Upper lobe of right lung (tissue), 1 donor: Measurements from ENCODE around the gene HIPK2. TPM values are rescaled to one million over a fixed set of nuclear protein-coding genes. Genes with fewer than 3 reads are reported as not detected.

Experiments
- ATAC-seq: fragments of 200-7000 bp; cut with Tn5 transposase; one replicate; pipeline ENCODE4 v1.9.1; 2020; ENCODE audit warnings: mild to moderate bottlenecking, moderate library complexity
- DNase-seq: peaks from one replicate; pipeline ENCODE4 v3.0.0-alpha.2; 2020
- H3K27ac ChIP-seq: fragments of 200-600 bp; one replicate; pipeline ENCODE4 v1.8.0; 2022
- H3K27me3 ChIP-seq: fragments of 200-600 bp; one replicate; pipeline ENCODE4 v1.8.0; 2022; ENCODE audit warnings: mild to moderate bottlenecking
- H3K36me3 ChIP-seq: fragments of 200-600 bp; one replicate; pipeline ENCODE4 v1.8.0; 2022
- H3K4me1 ChIP-seq: fragments of 200-600 bp; one replicate; pipeline ENCODE4 v1.8.0; 2022
- H3K4me3 ChIP-seq: fragments of 200-600 bp; one replicate; pipeline ENCODE4 v1.8.0; 2022; ENCODE audit warnings: mild to moderate bottlenecking
- H3K9me3 ChIP-seq: fragments of 200-600 bp; one replicate; pipeline ENCODE4 v1.8.0; 2022
- intact Hi-C: fragments of 100-400 bp; cut with DNase I; formaldehyde crosslinking; loops from one replicate; pipeline ENCODE4 v1.11.0; 2022
- total RNA-seq: library from RNA; stranded (reverse); fragmentation: NEBNext Ultra II Directional; extraction: Animal tissue kit (Norgen Biotek cat#: 25700); gene quantifications from one replicate; pipeline ENCODE4 v1.2.1, GENCODE V29; 2021
- TF ChIP-seq, protein P1 (sequence below): fragments of 200-600 bp; IDR thresholded peaks from one replicate; pipeline ENCODE4 v1.8.0; 2022; ENCODE audit warnings: antibody characterized with exemption
- donor health status: DM: no; HTN: yes; CAD: no; lungs with severe emphysema.

Gene HIPK2
- total RNA-seq, 1 donor from 2014 or later: 64.3 TPM

- Histone ChIP-seq H3K4me1 (peaks cover 40% of the 10 kb centered on the region), H3K27me3 (no peaks in the 10 kb centered on the region)
- no peak for ATAC-seq
These were observed 8.7 kb downstream of the HIPK2 start for GRCh38 chr7:139769066-139769465.

DNA sequence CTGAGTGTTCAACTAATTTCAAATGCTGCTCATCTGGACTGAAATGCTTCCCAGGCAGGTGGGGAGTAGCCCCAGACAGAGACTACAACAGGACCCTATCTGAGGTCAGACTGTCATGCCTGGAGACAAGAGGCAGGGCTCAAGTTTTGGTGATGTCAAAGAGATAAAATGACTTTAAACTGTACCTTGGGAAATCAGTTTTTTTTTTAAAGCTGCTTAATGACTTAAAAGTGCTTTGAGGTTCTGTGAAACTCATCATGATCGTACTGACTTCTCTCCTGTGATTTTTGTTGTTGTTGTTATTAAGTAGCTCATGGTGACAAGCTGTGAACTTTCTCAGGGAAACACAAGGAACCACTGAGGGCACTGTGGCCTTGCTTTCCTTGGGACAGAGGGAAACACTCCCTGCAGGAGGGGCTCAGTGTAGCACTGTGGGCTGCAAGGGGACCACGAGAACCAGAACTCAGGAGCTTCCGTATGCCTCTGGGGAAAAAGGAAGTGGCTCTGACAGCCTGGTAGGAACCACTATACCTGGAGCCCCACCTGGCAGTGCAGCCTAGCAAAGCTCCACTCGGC lies 9.5 kb downstream of the HIPK2 start:
- Histone ChIP-seq H3K27ac (no peak overlapping the region), H3K9me3 (no peaks in the 10 kb centered on the region), H3K4me3 (no peak overlapping the region), H3K36me3 (peaks cover 6% of the 10 kb centered on the region), H3K27me3 (no peaks in the 10 kb centered on the region), H3K4me1 (peaks cover 47% of the 10 kb centered on the region)
- ATAC-seq: peak; percentile 8
- intact Hi-C loops: no loop called here
- DNase-seq: no peak
- TF ChIP-seq, protein P1, sequence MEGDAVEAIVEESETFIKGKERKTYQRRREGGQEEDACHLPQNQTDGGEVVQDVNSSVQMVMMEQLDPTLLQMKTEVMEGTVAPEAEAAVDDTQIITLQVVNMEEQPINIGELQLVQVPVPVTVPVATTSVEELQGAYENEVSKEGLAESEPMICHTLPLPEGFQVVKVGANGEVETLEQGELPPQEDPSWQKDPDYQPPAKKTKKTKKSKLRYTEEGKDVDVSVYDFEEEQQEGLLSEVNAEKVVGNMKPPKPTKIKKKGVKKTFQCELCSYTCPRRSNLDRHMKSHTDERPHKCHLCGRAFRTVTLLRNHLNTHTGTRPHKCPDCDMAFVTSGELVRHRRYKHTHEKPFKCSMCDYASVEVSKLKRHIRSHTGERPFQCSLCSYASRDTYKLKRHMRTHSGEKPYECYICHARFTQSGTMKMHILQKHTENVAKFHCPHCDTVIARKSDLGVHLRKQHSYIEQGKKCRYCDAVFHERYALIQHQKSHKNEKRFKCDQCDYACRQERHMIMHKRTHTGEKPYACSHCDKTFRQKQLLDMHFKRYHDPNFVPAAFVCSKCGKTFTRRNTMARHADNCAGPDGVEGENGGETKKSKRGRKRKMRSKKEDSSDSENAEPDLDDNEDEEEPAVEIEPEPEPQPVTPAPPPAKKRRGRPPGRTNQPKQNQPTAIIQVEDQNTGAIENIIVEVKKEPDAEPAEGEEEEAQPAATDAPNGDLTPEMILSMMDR: no peak

More at GRCh38 chr7:139769066-139769465, 8.7 kb downstream of the HIPK2 start:
- intact Hi-C loops: no loop called here
- TF ChIP-seq, protein P1: no peak
- Histone ChIP-seq H3K4me3 (no peak overlapping the region), H3K9me3 (no peaks in the 10 kb centered on the region), H3K36me3 (peaks cover 6% of the 10 kb centered on the region), H3K27ac (no peak overlapping the region)
- no peak for DNase-seq

GRCh38 chr7:139767561-139767982 lies 10.2 kb downstream of the HIPK2 start:
- intact Hi-C loops: no loop called here
- DNase-seq (no peak), ATAC-seq (peak; percentile 54)
- no peaks in the 10 kb centered on the region for H3K9me3 ChIP-seq
- H3K36me3 ChIP-seq: peaks cover 6% of the 10 kb centered on the region
- peak overlapping the region; percentile 61 for H3K27ac ChIP-seq
- no peak overlapping the region for H3K4me3 ChIP-seq
- peaks cover 54% of the 10 kb centered on the region for H3K4me1 ChIP-seq
- no peaks in the 10 kb centered on the region for H3K27me3 ChIP-seq
- TF ChIP-seq, protein P1: no peak

GRCh38 chr7:139765143-139765542 lies 12.7 kb downstream of the HIPK2 start:
- intact Hi-C loops: no loop called here
- TF ChIP-seq, protein P1: no peak
- peaks cover 47% of the 10 kb centered on the region for H3K4me1 ChIP-seq
- no peak overlapping the region for H3K4me3 ChIP-seq
- no peak for ATAC-seq
- no peaks in the 10 kb centered on the region for H3K9me3 ChIP-seq
- no peak overlapping the region for H3K27ac ChIP-seq
- DNase-seq: no peak
- peaks cover 6% of the 10 kb centered on the region for H3K36me3 ChIP-seq
- H3K27me3 ChIP-seq: no peaks in the 10 kb centered on the region

GRCh38 chr7:139763330-139763729 lies 14.5 kb downstream of the HIPK2 start:
- DNase-seq (no peak), ATAC-seq (no peak)
- Histone ChIP-seq H3K4me1 (peaks cover 34% of the 10 kb centered on the region), H3K27me3 (no peaks in the 10 kb centered on the region), H3K36me3 (no peaks in the 10 kb centered on the region), H3K9me3 (no peaks in the 10 kb centered on the region), H3K4me3 (no peak overlapping the region), H3K27ac (no peak overlapping the region)
- TF ChIP-seq, protein P1: no peak
- intact Hi-C loops: no loop called here

GRCh38 chr7:139762886-139763285 lies 14.9 kb downstream of the HIPK2 start:
- peaks cover 32% of the 10 kb centered on the region for H3K4me1 ChIP-seq
- H3K4me3 ChIP-seq: no peak overlapping the region
- no peaks in the 10 kb centered on the region for H3K27me3 ChIP-seq
- ATAC-seq (peak; percentile 52), DNase-seq (no peak)
- intact Hi-C loops: no loop called here
- no peaks in the 10 kb centered on the region for H3K9me3 ChIP-seq
- no peak overlapping the region for H3K27ac ChIP-seq
- TF ChIP-seq, protein P1: no peak
- H3K36me3 ChIP-seq: no peaks in the 10 kb centered on the region
